ENCODE results near the gene SLX9.

- TF ChIP-seq POLR2A (IDR thresholded peaks at IDR 0.05; ENCODE audit: low read depth, low read length) (no peak), POLR2AphosphoS5 (IDR thresholded peaks at IDR 0.05; ENCODE audit: low read depth, low read length) (no peak)
Measured at GRCh38 chr21:44996096-44996495, 56.3 kb downstream of the SLX9 start.
